Measurements from ENCODE around the gene EVI2A.

EVI2A gene

GRCh38 chr17:31275116-31275515, 46.3 kb downstream of the EVI2A start:
- TF ChIP-seq CTCF (IDR thresholded peaks at IDR 0.05; ENCODE audit: low read depth, low read length, missing control alignments): no peak
- H3K4me3 ChIP-seq (ENCODE audit: low read depth, low read length): no peak overlapping the region
- DNase-seq (ENCODE audit: low read depth): no peak

GRCh38 chr17:31274252-31274651, 47.2 kb downstream of the EVI2A start:
- H3K4me3 ChIP-seq (ENCODE audit: low read depth, low read length): no peak overlapping the region
- TF ChIP-seq CTCF (IDR thresholded peaks at IDR 0.05; ENCODE audit: low read depth, low read length, missing control alignments): no peak
- DNase-seq (ENCODE audit: low read depth): no peak

GRCh38 chr17:31273516-31273915, 47.9 kb downstream of the EVI2A start:
- no peak overlapping the region for H3K4me3 ChIP-seq (ENCODE audit: low read depth, low read length)
- TF ChIP-seq CTCF (IDR thresholded peaks at IDR 0.05; ENCODE audit: low read depth, low read length, missing control alignments): no peak
- DNase-seq (ENCODE audit: low read depth): no peak

- no peak overlapping the region for H3K4me3 ChIP-seq (ENCODE audit: low read depth, low read length)
- no peak for TF ChIP-seq CTCF (IDR thresholded peaks at IDR 0.05; ENCODE audit: low read depth, low read length, missing control alignments)
- DNase-seq (ENCODE audit: low read depth): no peak
Observed at GRCh38 chr17:31272803-31273202, 48.6 kb downstream of the EVI2A start.

GRCh38 chr17:31272236-31272635, 49.2 kb downstream of the EVI2A start:
- H3K4me3 ChIP-seq (ENCODE audit: low read depth, low read length): no peak overlapping the region
- no peak for TF ChIP-seq CTCF (IDR thresholded peaks at IDR 0.05; ENCODE audit: low read depth, low read length, missing control alignments)

GRCh38 chr17:31269578-31269983, 51.8 kb downstream of the EVI2A start:
- no peak for TF ChIP-seq CTCF (IDR thresholded peaks at IDR 0.05; ENCODE audit: low read depth, low read length, missing control alignments)
- no peak for DNase-seq (ENCODE audit: low read depth)
- H3K4me3 ChIP-seq (ENCODE audit: low read depth, low read length): no peak overlapping the region

More at GRCh38 chr17:31272236-31272635, 49.2 kb downstream of the EVI2A start:
- no peak for DNase-seq (ENCODE audit: low read depth)

- H3K4me3 ChIP-seq (ENCODE audit: low read depth, low read length): no peak overlapping the region
- TF ChIP-seq CTCF (IDR thresholded peaks at IDR 0.05; ENCODE audit: low read depth, low read length, missing control alignments): no peak
- no peak for DNase-seq (ENCODE audit: low read depth)
Observed at GRCh38 chr17:31269036-31269577, 52.3 kb downstream of the EVI2A start.
